ENCODE measurements around the gene RSKR. TPM values are rescaled to one million over a fixed set of nuclear protein-coding genes. Genes with fewer than 3 reads are reported as not detected.
"Not testable (repeated sequence)": the region's sequence is repeated elsewhere in the genome, so short reads cannot be mapped to it uniquely, and the experiment has no call there.

The RSKR gene
- total RNA-seq, 2 donors from 2014 or later: 25.5 to 36.3 TPM

- H3K27me3 Mint-ChIP-seq: no peaks in the 10 kb centered on the region
- H3K9me3 Mint-ChIP-seq: no peaks in the 10 kb centered on the region
- peaks cover 35% of the 10 kb centered on the region for H3K4me1 Mint-ChIP-seq
- peaks cover 87% of the 10 kb centered on the region for H3K36me3 Mint-ChIP-seq (ENCODE audit: low read depth)
- H3K4me3 Mint-ChIP-seq: peak within 1 kb of the TSS; percentile 97
- H3K27ac Mint-ChIP-seq: peak within 1 kb of the TSS; percentile 93
- peak; percentile 90 for ATAC-seq (replicated peaks)
These were observed 37.1 kb downstream of the RSKR start, which contains the start of gene ALDOC for GRCh38 chr17:28576758-28577465. ALDOC (minus strand) TSS chr17:28576895; CDS start chr17:28575532, 1,363 bp downstream.

- not testable (repeated sequence) for H3K27me3 Mint-ChIP-seq; H3K9me3 Mint-ChIP-seq; ATAC-seq (replicated peaks)
- Mint-ChIP-seq H3K4me1 (peaks cover 35% of the 10 kb centered on the region), H3K27ac (peak overlapping the region; percentile 93), H3K36me3 (ENCODE audit: low read depth) (peaks cover 87% of the 10 kb centered on the region), H3K4me3 (peak overlapping the region; percentile 97)
These were observed 38.0 kb downstream of the RSKR start for GRCh38 chr17:28576016-28576415.

GRCh38 chr17:28575126-28575795, 38.7 kb downstream of the RSKR start:
- no peak for ATAC-seq (replicated peaks)
- Mint-ChIP-seq H3K36me3 (ENCODE audit: low read depth) (peaks cover 80% of the 10 kb centered on the region), H3K27me3 (no peaks in the 10 kb centered on the region), H3K9me3 (no peaks in the 10 kb centered on the region), H3K4me1 (peaks cover 28% of the 10 kb centered on the region), H3K4me3 (peak overlapping the region; percentile 97), H3K27ac (no peak overlapping the region)

- H3K27me3 Mint-ChIP-seq: no peaks in the 10 kb centered on the region
- peaks cover 80% of the 10 kb centered on the region for H3K36me3 Mint-ChIP-seq (ENCODE audit: low read depth)
- no peak for ATAC-seq (replicated peaks)
- no peak overlapping the region for H3K27ac Mint-ChIP-seq
- H3K4me3 Mint-ChIP-seq: peak overlapping the region; percentile 97
- H3K4me1 Mint-ChIP-seq: peaks cover 26% of the 10 kb centered on the region
- no peaks in the 10 kb centered on the region for H3K9me3 Mint-ChIP-seq
These were observed 39.5 kb downstream of the RSKR start for GRCh38 chr17:28574526-28574925.

- no peaks in the 10 kb centered on the region for H3K27me3 Mint-ChIP-seq
- no peaks in the 10 kb centered on the region for H3K9me3 Mint-ChIP-seq
- no peak overlapping the region for H3K27ac Mint-ChIP-seq
- H3K36me3 Mint-ChIP-seq (ENCODE audit: low read depth): peaks cover 78% of the 10 kb centered on the region
- no peak for ATAC-seq (replicated peaks)
- peaks cover 24% of the 10 kb centered on the region for H3K4me1 Mint-ChIP-seq
- H3K4me3 Mint-ChIP-seq: peak overlapping the region; percentile 97
These were observed 40.0 kb downstream of the RSKR start for GRCh38 chr17:28573966-28574480.

- ATAC-seq (replicated peaks): no peak
- Mint-ChIP-seq H3K36me3 (ENCODE audit: low read depth) (peaks cover 76% of the 10 kb centered on the region), H3K27me3 (no peaks in the 10 kb centered on the region), H3K4me1 (peaks cover 23% of the 10 kb centered on the region), H3K27ac (no peak overlapping the region), H3K4me3 (peak overlapping the region; percentile 97), H3K9me3 (no peaks in the 10 kb centered on the region)
These were observed 40.5 kb downstream of the RSKR start for GRCh38 chr17:28573521-28573920.

GRCh38 chr17:28573040-28573380, 41.0 kb downstream of the RSKR start:
- no peaks in the 10 kb centered on the region for H3K9me3 Mint-ChIP-seq
- peaks cover 76% of the 10 kb centered on the region for H3K36me3 Mint-ChIP-seq (ENCODE audit: low read depth)
- no peak for ATAC-seq (replicated peaks)
- H3K27me3 Mint-ChIP-seq: no peaks in the 10 kb centered on the region
- peak overlapping the region; percentile 96 for H3K27ac Mint-ChIP-seq
- H3K4me3 Mint-ChIP-seq: peak overlapping the region; percentile 97
- peaks cover 28% of the 10 kb centered on the region for H3K4me1 Mint-ChIP-seq

GRCh38 chr17:28572259-28573039, 41.5 kb downstream of the RSKR start:
- H3K36me3 Mint-ChIP-seq (ENCODE audit: low read depth): peaks cover 76% of the 10 kb centered on the region
- no peak for ATAC-seq (replicated peaks)
- H3K4me1 Mint-ChIP-seq: peaks cover 34% of the 10 kb centered on the region
- H3K27ac Mint-ChIP-seq: peak overlapping the region; percentile 96
- no peaks in the 10 kb centered on the region for H3K27me3 Mint-ChIP-seq
- peak overlapping the region; percentile 97 for H3K4me3 Mint-ChIP-seq
- H3K9me3 Mint-ChIP-seq: no peaks in the 10 kb centered on the region

GRCh38 chr17:28571361-28572122, 42.4 kb downstream of the RSKR start, which contains the start of gene PIGS:
PIGS (minus strand) TSS chr17:28571524; CDS start chr17:28571496, 28 bp downstream.
- no peaks in the 10 kb centered on the region for H3K27me3 Mint-ChIP-seq
- peak within 1 kb of the TSS; percentile 97 for H3K4me3 Mint-ChIP-seq
- peaks cover 39% of the 10 kb centered on the region for H3K4me1 Mint-ChIP-seq
- H3K9me3 Mint-ChIP-seq: no peaks in the 10 kb centered on the region
- ATAC-seq (replicated peaks): peak; percentile 98
- H3K27ac Mint-ChIP-seq: peak within 1 kb of the TSS; percentile 96
- H3K36me3 Mint-ChIP-seq (ENCODE audit: low read depth): peaks cover 76% of the 10 kb centered on the region

GRCh38 chr17:28570716-28571360, 43.1 kb downstream of the RSKR start:
- no peaks in the 10 kb centered on the region for H3K27me3 Mint-ChIP-seq
- peak overlapping the region; percentile 97 for H3K4me3 Mint-ChIP-seq
- peak overlapping the region; percentile 96 for H3K27ac Mint-ChIP-seq
- H3K36me3 Mint-ChIP-seq (ENCODE audit: low read depth): peaks cover 73% of the 10 kb centered on the region
- ATAC-seq (replicated peaks): peak; percentile 53
- peaks cover 39% of the 10 kb centered on the region for H3K4me1 Mint-ChIP-seq
- no peaks in the 10 kb centered on the region for H3K9me3 Mint-ChIP-seq

- Mint-ChIP-seq H3K36me3 (ENCODE audit: low read depth) (peaks cover 71% of the 10 kb centered on the region), H3K9me3 (no peaks in the 10 kb centered on the region), H3K4me3 (peak overlapping the region; percentile 97), H3K4me1 (peaks cover 39% of the 10 kb centered on the region), H3K27ac (peak overlapping the region; percentile 96), H3K27me3 (no peaks in the 10 kb centered on the region)
- no peak for ATAC-seq (replicated peaks)
These were observed 44.5 kb downstream of the RSKR start for GRCh38 chr17:28569446-28569845.

- peak overlapping the region; percentile 76 for H3K27ac Mint-ChIP-seq
- peaks cover 71% of the 10 kb centered on the region for H3K36me3 Mint-ChIP-seq (ENCODE audit: low read depth)
- H3K27me3 Mint-ChIP-seq: no peaks in the 10 kb centered on the region
- H3K4me1 Mint-ChIP-seq: peaks cover 32% of the 10 kb centered on the region
- H3K9me3 Mint-ChIP-seq: no peaks in the 10 kb centered on the region
- ATAC-seq (replicated peaks): no peak
- peak overlapping the region; percentile 33 for H3K4me3 Mint-ChIP-seq
These were observed 46.4 kb downstream of the RSKR start for GRCh38 chr17:28567604-28568003.

- Mint-ChIP-seq H3K36me3 (ENCODE audit: low read depth) (peaks cover 93% of the 10 kb centered on the region), H3K27ac (no peak overlapping the region), H3K9me3 (no peaks in the 10 kb centered on the region), H3K4me3 (no peak overlapping the region), H3K27me3 (no peaks in the 10 kb centered on the region), H3K4me1 (peaks cover 15% of the 10 kb centered on the region)
- no peak for ATAC-seq (replicated peaks)
These were observed 50.5 kb downstream of the RSKR start for GRCh38 chr17:28563475-28563874.
